HL-60 (cell line): Measurements from ENCODE around the gene UAP1.

Experiments
- GABPA ChIP-seq: IDR thresholded peaks from 2 replicates; pipeline ENCODE4 v1.6.1; 2012; ENCODE audit warnings: low read depth
- TF ChIP-seq, protein P1 (sequence below): IDR thresholded peaks from one replicate; pipeline ENCODE4 v1.5.1; 2011; ENCODE audit warnings: low read length, control low read depth, inconsistent platforms; ENCODE audit not compliant: insufficient read depth

DNA sequence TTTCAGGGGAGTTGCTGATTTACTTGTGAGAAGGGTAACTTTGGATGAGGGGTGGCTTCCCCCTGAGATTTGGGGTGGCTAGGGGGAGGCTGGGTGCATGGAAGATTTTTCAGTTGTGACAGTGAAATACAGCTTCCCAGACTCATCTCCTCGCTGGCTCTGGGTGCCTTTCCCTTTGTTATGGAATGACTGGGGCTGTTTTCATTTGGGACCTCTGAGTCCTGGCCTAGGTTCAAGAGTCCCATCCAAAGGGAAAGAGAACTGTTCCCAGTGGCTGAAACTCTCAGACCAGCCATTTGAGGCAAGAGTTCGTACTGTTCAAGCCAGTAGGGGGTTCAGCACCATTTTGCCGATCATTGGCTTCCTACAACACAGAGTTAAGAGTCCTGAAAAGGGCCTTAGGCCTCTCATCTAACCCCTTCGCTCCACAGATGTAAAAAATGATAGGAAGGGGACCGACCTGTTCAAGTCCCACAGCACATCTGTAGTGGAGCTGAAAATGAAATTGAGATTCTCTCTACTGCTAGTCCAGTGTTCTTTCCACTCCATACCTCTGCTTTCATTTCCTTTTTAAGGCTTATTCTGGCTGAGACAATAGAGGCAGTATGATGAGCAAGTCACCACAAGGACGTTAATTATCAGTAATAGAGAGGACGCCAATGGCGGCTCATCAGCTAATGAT is 71.7 kb downstream of the UAP1 start:
- no peak for TF ChIP-seq GABPA
- TF ChIP-seq, protein P1, sequence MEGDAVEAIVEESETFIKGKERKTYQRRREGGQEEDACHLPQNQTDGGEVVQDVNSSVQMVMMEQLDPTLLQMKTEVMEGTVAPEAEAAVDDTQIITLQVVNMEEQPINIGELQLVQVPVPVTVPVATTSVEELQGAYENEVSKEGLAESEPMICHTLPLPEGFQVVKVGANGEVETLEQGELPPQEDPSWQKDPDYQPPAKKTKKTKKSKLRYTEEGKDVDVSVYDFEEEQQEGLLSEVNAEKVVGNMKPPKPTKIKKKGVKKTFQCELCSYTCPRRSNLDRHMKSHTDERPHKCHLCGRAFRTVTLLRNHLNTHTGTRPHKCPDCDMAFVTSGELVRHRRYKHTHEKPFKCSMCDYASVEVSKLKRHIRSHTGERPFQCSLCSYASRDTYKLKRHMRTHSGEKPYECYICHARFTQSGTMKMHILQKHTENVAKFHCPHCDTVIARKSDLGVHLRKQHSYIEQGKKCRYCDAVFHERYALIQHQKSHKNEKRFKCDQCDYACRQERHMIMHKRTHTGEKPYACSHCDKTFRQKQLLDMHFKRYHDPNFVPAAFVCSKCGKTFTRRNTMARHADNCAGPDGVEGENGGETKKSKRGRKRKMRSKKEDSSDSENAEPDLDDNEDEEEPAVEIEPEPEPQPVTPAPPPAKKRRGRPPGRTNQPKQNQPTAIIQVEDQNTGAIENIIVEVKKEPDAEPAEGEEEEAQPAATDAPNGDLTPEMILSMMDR, result no peak
